Stimulated activated CD8-positive, alpha-beta memory T cell treated with anti-CD3 and anti-CD28 coated beads, Interleukin-15, amount 100 ng/mL, for 48 hours (primary cell): ENCODE results near the gene C17orf58.
A peak's percentile ranks its signal among the peaks of the same experiment; 100 is the strongest.
"Not testable (repeated sequence)": the region's sequence is repeated elsewhere in the genome, so short reads cannot be mapped to it uniquely, and the experiment has no call there.

Experiments
- DNase-seq, 2 donors: peaks; one replicate each; pipeline ENCODE4 v3.0.0-alpha.2; 2020; ENCODE audit warnings: low read depth in 2 of 2

Gene C17orf58

DNA sequence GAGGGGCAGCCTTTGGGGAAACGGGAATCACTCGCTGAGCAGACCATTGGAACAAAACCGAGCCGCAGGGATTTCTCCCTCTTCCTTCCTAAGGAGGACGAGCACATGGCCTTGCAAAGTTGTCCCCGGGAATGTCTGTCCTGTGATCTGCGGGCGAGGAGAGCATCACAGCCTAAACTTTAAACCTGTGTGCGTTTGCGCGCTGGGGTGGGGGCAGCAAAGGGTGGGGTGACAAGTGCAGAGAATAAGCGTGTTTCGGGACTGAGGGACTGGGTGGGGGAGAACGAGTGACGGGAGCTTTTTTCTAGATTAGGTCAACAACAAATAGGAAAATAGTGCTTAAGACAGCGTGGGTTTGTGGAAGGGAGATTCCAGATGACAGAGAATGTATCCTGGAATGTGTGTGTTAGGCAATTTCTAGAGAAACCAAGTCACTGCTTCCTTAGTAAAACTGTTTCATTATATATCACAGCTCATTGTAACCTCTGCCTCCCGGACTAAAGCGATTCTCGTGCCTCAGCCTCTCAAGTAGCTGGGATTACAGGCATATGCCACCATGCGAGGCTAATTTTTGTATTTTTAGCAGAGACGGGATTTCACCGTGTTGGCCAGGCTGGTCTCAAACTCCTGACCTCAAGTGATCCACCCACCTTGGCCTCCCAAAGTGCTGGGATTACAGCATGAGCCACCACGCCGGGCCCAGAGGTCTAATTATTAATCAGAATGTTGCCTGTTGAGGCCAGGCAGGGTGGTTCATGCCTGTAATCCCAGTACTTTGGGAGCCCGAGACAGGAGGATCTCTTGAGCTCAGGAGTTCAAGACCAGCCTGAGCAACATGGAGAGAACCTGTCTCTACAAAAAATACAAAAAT lies at the start of gene C17orf58:
TSS of gene C17orf58 (minus strand) at position 169 of the 871 bp plus-strand sequence. CDS start 271 bp downstream, outside the sequence.
- peak in 1 of 2 donors; percentile 20 for DNase-seq

DNA sequence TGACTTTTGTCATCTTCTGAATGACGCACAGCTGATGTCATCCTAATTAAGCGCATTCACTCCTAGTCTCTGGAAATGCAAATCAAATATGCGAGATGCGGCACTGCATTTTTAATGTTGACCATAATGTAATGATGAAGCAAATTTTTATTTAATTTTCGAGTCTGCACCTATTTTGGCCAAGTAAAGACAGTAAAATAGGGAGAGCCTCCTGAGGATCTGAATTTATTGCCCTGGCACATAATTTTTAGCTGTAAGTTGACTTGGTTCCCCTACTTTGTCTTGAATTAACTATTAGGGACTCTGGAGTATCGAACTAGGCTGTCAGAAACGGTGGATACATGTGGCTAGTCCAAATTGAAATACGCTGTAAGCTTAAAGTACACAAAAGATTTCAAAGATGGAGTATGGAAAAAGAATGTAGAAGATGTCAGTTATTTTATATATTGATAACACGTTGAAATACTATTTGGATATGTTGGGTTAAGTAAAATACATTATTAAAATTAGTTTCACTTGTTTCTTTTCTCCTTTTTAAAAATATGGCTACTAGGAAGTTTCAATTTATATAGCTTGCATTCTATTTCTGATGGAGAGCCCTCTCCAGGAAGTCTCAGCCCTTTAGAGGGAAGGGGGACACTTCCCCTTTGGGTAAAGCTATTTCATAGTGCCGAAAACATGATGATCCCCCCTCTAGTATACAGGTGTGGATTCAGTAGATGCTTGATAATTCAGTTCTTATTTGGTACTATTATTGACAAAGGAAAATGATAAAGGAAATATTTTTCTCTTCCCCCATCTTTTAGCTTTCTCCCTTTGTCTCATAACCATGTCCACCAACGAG lies 40.3 kb upstream of the C17orf58 start:
- no peak for DNase-seq

DNA sequence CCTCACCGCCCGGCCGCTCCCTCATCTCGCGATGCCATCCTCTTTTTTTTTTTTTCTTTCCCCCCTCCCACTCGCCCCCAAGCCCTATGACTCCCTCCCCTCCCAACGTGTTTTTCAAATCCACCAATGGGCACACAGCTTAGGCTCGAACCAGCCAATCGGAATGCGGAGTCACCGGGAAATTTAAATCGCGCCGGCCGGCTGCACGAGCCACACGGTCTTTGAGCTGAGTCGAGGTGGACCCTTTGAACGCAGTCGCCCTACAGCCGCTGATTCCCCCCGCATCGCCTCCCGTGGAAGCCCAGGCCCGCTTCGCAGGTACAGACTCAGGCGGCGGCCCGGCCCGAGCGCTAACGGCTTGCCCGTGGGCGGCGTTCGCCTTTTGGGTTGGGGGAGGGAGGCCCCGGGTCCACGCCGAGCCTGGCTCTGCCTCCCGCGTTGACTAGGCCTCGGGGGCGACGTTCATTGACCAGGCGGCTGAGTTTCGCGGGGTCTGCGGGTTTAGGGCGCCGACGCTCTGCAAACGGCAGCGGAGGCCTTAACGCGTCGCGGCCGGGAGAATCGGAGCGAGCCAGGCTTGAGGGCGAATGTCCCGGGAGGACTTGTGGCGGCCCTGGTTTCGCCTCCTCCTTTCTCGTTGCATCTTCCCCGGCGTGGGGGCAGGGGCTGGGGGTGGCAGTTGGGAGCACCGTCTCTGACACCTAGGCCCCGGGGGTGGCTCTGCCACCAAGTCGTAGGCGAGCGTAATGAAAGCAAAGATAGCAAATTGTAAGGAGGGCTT lies 39.4 kb upstream of the C17orf58 start, which contains the start of gene KPNA2:
TSS of gene KPNA2 (plus strand) at position 213 of the 781 bp plus-strand sequence. CDS start 1,398 bp downstream, outside the sequence.
- DNase-seq, result peak; percentile 83 to 85

DNA sequence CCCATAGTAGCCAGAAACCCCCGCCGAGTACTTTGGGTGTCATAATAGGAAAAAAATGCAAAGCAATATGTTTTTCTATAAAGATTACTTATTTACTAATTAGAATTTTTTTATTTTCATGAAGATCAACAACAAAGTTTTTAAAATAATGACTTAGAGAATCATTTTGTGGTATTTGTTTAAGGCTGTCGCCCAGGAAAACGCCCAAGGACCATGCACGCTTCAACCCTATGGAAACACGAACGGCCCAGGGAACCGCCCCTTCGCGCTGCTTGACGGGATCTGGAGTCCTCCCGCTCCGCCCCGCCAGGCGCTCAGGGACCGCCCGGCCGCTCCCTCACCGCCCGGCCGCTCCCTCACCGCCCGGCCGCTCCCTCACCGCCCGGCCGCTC lies 38.9 kb upstream of the C17orf58 start:
- DNase-seq, result peak; percentile 86 to 88

DNA sequence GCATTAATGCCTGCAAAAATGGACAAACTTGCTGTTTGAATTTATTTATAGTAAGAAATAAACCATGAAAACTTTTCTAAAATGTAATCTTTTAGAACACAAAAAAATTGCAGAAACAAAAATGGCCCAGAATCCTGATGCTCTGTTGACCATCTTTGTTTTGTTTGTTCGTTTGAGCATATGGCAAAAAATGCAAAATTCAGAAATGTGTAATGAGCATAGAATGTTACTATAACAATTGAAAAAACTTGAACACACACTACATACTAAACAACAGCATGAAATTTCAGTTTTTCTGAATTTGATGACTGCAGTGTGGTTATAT lies 38.1 kb upstream of the C17orf58 start:
- no peak for DNase-seq

DNA sequence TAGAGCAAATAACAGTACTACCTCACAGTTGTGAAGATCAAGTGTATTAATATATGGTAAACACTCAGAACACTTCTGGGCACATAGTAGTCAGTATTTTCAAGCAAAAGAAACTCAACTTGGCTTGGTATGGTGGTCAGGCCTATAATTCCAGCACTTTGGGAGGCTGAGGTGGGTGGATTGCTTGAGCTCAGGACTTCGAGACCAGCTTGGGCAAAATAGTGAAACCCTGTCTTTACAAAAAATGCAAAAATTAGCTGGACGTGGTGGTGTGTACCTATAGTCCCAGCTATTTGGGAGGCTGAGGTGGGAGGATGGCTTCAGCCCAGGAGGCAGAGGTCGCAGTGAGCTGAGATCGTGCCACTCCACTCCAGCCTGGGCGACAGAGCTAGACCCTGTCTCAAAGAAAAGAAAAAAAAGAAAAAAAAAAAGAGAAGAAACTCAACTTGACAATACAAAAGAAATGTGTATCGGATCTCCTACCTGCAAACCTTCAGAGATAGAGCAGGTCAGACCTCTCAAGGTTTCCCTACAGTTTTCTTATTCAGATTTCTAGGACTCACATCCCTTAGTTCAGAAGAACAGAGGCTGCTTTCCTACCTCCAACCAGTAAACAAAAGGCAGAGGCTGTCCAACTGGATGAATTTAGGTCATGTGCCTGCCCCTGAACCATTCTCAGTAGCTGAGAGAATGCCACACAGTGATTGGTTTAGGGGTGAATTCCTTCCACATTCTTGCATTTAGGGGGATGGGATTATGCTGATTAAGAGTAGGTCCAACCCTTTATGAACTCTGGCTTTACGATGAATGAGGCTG lies 37.6 kb upstream of the C17orf58 start:
- DNase-seq, result no peak

DNA sequence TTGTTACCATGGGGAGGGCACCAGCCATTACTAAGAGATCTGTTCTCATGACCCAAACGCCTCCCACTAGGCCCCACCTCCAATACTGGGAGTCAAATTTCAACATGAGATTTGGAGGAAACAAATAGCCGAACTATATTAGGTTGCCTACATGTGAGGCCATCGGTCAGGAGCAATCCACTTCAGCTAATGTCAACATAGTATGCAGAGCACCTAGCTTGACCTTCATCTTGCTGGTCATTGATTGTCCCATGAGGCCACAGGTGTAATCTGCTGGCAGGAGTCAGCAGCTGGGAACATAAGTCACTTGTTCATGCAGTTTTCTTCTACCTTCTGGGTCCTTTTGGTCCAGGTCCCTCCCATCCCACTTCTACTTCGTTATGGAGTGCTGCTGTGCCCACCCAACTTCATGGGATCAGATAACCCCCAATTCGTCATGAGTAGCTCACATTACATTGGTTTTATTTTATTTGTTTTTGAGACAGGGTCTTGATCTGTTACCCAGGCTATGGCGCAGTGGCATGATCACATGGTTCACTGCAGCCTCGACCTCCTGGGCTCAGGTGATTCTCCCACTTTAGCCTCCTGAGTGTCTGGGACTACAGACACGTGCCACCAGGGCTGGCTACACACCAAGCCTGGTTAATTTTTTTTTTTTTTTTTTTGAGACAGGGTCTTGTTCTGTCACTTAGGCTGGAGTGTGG lies 33.4 kb upstream of the C17orf58 start:
- DNase-seq, result no peak

DNA sequence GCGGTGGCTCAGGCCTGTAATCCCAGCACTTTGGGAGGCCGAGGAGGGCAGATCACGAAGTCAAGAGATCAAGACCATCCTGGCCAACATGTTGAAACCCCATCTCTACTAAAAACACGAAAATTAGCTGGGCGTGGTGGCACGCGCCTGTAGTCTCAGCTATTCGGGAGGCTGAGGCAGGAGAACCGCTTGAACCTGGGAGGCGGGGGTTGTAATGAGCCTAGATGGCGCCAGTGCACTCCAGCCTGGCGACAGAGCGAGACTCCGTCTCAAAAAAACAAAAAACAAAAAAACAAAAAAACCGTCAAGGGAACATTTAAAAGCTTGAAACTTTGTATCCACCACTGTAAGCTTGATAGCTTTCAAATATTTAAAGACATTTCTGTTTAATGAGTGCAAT lies 26.3 kb upstream of the C17orf58 start:
- DNase-seq, result not testable (repeated sequence)

DNA sequence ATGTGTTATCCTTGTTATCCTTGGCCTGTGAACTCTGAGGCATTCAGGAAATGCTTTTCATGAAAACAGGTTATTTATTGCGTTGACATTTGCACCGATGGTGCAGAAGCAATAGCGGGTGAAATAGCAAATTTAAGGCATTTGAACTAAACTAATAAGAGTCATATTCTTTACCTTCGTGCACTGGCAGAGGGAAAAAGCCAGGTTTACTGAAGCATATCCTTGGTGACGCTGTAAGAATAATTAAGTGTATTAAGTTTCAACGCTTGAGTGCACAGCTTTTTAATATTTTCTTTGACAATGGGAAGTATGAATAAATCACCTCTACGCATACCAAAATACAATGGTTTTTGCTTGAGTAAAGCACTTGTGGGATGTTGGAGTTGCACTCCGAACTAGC lies 25.7 kb upstream of the C17orf58 start:
- no peak for DNase-seq

DNA sequence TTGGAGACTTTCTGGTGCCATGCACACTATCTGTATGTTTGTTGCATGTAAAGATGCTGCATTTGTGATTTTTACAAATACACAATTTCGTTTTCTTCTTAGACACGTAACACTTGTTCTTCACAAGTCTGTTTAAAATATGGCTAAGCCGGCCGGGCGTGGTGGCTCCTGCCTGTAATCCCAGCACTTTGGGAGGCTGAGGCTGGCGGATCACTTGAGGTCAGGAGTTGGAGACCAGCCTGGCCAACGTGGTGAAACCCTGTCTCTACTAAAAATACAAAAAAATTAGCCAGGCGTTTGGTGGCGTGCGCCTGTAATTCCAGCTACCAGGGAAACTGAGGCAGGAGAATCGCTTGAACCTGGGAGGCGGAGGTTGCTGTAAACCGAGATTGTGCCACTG lies 24.5 kb upstream of the C17orf58 start:
- not testable (repeated sequence) for DNase-seq

DNA sequence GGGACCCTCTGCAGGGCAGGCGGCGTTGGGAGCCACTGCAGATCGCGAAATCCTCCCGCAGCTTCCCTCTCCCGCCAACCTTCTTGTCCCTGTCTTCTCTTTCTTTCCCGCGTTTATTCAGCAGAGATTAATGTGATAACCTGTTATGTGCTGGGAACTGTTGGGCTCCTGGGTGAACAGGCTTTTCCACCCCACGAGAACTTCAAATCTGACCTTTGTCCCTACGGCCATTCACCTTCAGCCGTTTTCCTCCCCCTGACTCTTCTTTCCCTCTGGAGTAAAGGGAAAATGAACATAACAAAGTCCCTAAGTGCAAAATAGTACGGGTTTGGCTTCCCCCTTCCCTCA lies 24.1 kb upstream of the C17orf58 start:
- no peak for DNase-seq

DNA sequence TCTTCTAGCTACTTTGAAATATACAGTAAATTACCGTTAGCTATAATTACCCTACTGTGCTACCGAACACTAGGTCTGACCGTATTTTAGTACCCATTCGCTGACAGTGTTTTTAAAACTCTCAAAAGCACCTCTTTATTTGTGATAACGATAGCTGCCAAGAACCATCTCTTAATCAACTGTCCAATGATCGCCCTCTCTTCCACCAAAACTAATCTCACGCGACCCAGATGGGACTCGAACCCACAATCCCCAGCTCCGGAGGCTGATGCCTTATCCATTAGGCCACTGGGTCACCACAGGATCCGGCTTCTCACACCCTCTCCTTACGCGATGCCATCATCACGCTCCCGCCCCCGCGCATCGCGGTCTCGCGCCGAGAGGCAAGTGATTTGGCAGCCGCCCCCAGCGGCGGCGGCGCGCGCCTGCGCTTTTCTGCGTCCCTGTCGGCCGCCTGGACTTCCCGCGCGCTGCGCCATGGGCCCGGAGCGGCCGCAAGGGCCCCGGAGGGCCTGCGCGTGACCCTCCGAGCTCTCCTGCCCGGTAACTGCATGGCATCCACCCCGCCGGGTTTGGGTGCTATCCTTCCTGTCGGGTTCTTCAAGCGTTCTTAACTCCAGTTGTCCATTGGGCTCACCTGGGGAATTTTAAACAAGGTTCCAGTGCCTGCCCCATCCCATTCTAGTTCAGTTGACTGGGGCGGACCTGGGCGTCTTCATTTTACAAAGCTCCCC lies 23.6 kb upstream of the C17orf58 start:
- peak; percentile 95 to 98 for DNase-seq

DNA sequence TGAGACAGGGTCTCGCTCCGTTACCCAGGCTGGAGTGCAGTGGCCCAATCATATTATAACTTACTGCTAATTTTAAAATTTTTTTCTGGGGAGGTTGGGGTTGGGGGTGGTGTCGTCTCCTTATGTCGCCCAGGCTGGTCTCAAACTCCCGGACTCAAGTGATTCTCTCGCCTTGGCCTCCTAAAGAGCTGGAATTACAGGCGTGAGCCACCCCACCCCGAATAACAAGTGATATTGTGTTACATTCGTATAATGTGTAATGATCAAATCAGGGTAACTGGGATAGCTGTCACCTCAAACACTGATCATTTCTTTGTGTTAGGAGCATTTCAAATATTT lies 23.0 kb upstream of the C17orf58 start:
- DNase-seq, result no peak

DNA sequence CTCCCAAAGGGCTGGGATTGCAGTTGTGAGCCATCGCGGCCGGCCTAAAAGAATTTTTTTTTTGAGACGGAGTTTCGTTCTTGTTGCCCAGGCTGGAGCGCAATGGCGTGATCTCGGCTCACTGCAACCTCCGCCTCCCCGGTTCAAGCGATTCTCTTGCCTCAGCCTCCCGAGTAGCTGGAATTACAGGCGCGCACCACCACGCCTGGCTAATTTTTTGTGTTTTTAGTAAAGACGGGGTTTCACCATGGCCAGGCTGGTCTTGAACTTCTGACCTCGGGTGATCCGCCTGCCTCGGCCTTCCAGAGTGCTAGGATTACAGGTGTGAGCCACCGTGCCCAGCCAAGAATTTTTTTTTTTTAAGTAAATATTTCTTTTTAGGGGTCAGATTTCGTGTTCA lies 22.2 kb upstream of the C17orf58 start:
- not testable (repeated sequence) for DNase-seq

DNA sequence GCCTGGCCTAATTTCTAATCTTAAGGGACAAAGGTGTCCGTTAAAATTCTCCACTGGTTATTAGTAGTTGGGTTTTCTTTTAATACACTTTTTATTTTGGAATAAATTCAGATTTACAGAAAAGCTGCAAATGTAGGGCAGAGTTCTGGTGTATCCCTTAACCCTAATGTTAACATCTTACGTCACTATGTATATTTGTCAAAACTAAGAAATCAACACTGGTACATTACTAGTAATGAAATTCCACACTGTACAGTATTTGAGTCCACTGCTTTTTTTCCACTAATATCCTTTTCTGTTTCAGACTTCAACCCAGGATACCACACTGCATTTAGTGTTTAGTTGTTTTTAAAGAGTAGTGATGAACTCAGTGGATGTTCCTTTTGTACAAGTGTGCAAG lies 20.6 kb upstream of the C17orf58 start:
- DNase-seq, result no peak

DNA sequence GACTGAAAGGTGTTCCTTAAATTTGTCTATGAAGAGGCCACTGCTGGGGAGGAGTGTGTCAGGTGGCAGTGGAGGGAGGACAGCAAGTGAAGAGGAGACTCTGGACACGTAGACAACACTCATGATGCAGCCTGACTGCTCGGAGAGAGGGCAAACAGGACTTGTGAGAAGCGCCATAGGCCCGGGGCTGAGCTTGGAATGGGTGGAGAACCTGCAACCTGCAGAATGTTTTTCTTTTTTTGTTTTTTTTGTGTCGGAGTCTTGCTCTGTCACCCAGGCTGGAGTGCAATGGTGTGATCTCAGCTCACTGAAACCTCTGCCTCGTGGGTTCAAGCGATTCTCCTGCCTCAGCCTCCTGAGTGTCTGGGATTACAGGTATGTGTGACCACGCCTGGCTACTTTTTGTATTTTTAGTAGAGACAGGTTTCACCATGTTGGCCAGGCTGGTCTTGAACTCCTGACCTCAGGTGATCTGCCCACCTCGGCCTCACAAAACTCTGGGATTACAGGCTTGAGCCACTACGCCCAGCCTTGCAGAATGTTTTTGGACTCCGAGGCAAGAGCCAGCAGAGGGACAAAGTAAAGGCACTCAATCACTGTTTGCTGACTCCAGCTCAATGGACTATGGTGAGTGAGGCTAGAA lies 18.9 kb upstream of the C17orf58 start:
- DNase-seq, result no peak

DNA sequence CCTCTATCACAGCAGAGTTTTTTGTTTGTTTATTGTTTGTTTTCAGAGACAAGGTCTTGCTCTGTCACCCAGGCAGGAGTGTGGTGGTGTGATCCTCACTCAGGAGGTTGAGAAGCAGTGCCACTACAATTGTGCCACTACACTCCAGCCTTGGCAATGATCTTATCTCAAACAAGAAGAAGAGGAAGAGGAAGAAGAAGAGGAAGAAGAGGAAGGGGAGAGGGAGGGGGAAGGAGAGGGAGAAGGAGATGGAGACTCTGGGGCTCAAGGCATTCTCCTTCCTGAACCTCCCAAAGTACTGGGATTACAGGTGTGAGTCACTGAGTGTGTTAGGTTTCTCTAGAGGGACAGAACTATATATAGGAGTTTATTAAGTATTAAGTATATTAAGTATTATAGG lies 17.1 kb upstream of the C17orf58 start:
- DNase-seq, result no peak

DNA sequence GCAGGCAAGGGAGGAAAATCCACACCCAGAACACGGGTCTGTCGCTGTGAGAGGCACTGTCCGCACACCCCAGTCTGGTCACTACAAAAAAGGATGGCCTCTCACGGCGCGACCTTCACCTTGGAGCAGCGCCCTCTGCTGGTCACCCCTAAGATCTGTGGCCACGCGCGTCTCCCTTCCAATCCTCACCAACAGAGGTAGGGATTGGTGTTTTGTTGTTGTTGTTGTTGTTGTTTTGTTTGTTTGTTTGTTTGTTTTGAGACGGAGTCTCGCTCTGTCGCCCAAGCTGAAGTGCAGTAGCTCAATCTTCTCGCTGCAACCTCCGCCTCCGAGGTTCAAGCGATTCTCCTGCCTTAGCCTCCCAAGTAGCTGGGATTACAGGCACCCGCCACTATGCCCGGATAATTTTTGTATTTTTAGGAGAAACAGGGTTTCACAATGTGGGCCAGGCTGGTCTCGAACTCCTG lies 15.0 kb upstream of the C17orf58 start:
- DNase-seq, result peak; percentile 41 to 51

DNA sequence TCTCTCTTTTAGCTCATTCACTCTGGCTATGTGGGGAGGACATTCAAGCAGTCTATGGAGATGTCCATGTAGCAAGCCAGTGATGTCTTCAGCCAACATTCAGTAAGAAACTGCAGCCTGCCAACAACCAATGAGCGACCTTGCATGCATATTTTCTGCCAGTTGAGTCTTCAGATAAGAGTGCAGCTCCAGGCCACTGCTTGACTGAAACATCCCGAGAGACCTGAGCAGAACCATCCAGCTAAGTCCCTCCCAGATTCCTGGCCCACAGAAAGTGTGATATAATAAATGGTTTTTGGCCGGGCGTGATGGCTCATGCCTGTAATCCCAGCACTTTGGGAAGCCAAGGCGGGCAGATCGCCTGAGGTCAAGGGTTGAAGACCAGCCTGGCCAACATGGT lies 10.5 kb upstream of the C17orf58 start:
- no peak for DNase-seq
